ENCODE data around the gene CACNA1B. TPM values are rescaled to one million over a fixed set of nuclear protein-coding genes. Genes with fewer than 3 reads are reported as not detected.

CACNA1B gene
- total RNA-seq, 2 donors from 2014 or later = 0.26 to 0.99 TPM

DNA sequence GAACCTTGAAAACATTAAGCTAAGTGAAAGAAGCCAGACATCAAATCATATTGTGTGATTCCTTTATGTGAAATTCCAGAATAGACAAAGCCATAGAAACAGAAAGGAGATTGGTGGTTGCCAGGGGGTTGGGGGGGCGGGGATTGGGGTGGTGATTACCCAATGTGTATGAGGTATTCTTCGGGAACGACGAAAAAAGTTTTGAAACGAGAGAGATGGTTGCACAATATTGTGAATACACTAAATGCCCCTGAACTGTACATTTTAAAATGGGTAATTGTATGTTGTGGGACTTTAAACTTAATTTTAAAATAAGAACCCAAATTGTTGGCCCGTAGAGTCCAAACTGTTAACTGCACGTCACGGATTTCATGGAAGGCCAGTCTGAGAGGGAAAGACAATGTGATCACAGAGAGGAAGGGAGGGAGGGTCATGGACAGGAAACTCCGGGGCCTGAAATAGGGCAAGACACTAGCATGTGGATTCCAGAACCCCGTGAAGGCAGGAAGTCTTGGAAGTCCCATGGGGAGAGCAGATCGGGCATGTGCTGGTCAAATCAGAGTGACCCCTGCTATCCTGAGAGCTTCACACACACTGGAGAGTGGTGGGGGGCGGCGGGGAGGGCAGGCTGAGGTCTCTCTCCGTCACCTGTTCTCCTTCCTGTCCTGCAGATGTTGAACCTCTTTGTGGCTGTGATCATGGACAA, 218.4 kb downstream of the CACNA1B start:
- no peaks in the 10 kb centered on the region for H3K9me3 ChIP-seq
- ATAC-seq = no peak
- intact Hi-C loops (cut with DNase I) = no loop called here
- peak in 1 of 4 donors; percentile 1 for DNase-seq
- H3K27ac ChIP-seq = no peak overlapping the region
- no peaks in the 10 kb centered on the region for H3K27me3 ChIP-seq
- no peak for TF ChIP-seq POLR2A (IDR thresholded peaks at IDR 0.05)
- TF ChIP-seq, protein P1, sequence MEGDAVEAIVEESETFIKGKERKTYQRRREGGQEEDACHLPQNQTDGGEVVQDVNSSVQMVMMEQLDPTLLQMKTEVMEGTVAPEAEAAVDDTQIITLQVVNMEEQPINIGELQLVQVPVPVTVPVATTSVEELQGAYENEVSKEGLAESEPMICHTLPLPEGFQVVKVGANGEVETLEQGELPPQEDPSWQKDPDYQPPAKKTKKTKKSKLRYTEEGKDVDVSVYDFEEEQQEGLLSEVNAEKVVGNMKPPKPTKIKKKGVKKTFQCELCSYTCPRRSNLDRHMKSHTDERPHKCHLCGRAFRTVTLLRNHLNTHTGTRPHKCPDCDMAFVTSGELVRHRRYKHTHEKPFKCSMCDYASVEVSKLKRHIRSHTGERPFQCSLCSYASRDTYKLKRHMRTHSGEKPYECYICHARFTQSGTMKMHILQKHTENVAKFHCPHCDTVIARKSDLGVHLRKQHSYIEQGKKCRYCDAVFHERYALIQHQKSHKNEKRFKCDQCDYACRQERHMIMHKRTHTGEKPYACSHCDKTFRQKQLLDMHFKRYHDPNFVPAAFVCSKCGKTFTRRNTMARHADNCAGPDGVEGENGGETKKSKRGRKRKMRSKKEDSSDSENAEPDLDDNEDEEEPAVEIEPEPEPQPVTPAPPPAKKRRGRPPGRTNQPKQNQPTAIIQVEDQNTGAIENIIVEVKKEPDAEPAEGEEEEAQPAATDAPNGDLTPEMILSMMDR (IDR thresholded peaks at IDR 0.05) = no peak
- H3K36me3 ChIP-seq (replicated peaks in 1 of 2; ENCODE audit: insufficient read depth in 1 of 2, low read depth in 2 of 2) = no peaks in the 10 kb centered on the region
- H3K4me1 ChIP-seq = no peaks in the 10 kb centered on the region
- H3K4me3 ChIP-seq = no peak overlapping the region
- WGBS, 2 donors = 60 to 76% methylated on average over 14 of the region's 14 CpGs

DNA sequence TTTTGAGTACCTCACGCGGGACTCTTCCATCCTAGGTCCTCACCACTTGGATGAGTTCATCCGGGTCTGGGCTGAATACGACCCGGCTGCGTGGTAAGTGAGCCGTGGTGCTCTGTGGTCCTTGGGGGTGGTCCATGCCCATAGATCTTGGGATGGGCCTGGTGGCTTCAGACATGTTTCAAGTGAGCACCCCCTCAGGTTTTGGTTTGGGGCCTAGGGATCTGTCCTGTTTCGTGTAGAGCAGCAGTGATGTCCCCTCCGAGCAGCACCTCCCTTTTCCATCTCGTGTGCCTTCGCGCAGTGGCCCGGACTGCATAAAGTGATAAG, 218.9 kb downstream of the CACNA1B start:
- no peak for ATAC-seq
- intact Hi-C loops (cut with DNase I) = no loop called here
- no peaks in the 10 kb centered on the region for H3K9me3 ChIP-seq
- no peaks in the 10 kb centered on the region for H3K36me3 ChIP-seq (replicated peaks in 1 of 2; ENCODE audit: insufficient read depth in 1 of 2, low read depth in 2 of 2)
- WGBS, 2 donors = 85 to 89% methylated on average over 11 to 13 of the region's 13 CpGs
- H3K4me1 ChIP-seq = no peaks in the 10 kb centered on the region
- H3K27ac ChIP-seq = no peak overlapping the region
- TF ChIP-seq, protein P1 (IDR thresholded peaks at IDR 0.05) = no peak
- TF ChIP-seq POLR2A (IDR thresholded peaks at IDR 0.05) = no peak
- no peaks in the 10 kb centered on the region for H3K27me3 ChIP-seq
- DNase-seq = peak in 1 of 4 donors; percentile 2
- no peak overlapping the region for H3K4me3 ChIP-seq

DNA sequence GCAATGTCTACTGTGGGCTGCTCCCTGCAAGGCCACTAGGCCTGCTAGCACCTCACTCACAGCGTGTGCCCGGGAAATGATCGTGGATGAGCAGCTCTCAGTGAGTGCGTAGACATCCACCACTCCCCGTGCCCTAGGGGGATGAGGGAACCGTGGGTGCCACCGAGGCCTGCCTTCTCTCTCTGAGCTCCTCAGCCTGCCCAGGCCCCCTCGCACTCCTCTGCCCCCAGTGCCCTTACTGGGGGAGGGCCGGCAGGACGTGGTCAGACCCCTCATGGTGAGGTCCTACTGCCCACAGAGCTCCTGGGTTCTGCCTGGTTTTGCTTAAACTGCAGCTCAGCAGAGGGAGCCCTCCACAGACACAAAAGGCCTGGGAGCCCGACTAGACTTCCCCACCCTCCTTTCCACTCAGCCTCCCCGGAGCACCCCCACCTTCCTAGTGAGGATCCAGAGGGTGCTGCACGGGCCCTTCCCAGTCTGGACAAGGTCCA, 220.0 kb downstream of the CACNA1B start:
- Histone ChIP-seq H3K27ac (no peak overlapping the region), H3K9me3 (no peaks in the 10 kb centered on the region), H3K36me3 (replicated peaks in 1 of 2; ENCODE audit: insufficient read depth in 1 of 2, low read depth in 2 of 2) (no peaks in the 10 kb centered on the region), H3K4me1 (no peaks in the 10 kb centered on the region), H3K4me3 (no peak overlapping the region), H3K27me3 (no peaks in the 10 kb centered on the region)
- WGBS, 2 donors = 70 to 77% methylated on average over 10 to 12 of the region's 13 CpGs
- DNase-seq (peak in 1 of 4 donors; percentile 4), ATAC-seq (no peak)
- intact Hi-C loops (cut with DNase I) = no loop called here
- no peak for TF ChIP-seq POLR2A (IDR thresholded peaks at IDR 0.05)
- TF ChIP-seq, protein P1 (IDR thresholded peaks at IDR 0.05) = no peak

DNA sequence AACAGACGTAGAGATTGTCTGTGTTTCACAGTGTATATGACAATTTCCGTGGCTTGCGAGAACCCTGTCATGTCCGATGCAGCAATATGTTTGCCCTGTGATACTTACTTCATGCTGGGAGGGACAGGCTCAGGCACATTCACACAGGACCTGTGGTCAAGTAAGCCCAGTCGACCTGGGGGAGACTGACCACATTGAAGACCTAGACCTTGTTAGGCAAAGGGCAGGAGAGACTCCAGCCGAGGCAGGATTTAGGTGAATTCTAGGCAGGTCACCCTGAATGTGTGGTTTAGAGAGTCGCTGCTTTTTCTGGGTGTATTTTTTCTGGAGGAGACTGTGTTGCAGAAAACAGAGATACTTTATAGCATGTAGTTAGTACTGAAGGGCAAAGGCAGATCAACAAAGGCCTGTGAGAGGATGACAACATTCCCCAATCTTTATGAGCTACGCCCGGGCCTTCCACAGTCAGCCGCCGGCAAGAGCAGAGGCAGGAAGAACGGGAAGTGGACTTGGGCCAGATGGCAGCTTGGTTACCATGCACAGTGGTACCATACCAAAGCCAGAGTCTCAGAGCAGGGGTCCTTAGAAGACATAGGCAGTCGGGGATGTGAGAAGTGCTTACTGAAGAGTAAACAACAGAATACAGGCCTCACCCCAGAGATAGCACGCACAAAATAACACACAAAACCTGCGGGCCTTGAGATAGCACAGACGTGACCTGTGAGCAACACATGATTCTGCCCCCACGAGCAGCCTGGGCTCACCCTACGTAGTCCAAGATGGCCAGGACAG, 220.7 kb downstream of the CACNA1B start:
- ATAC-seq (no peak), DNase-seq (peak in 1 of 4 donors; percentile 4)
- no peaks in the 10 kb centered on the region for H3K36me3 ChIP-seq (replicated peaks in 1 of 2; ENCODE audit: insufficient read depth in 1 of 2, low read depth in 2 of 2)
- TF ChIP-seq POLR2A (IDR thresholded peaks at IDR 0.05) = no peak
- TF ChIP-seq, protein P1 (IDR thresholded peaks at IDR 0.05) = no peak
- no peaks in the 10 kb centered on the region for H3K4me1 ChIP-seq
- H3K27me3 ChIP-seq = no peaks in the 10 kb centered on the region
- H3K4me3 ChIP-seq = no peak overlapping the region
- H3K27ac ChIP-seq = no peak overlapping the region
- intact Hi-C loops (cut with DNase I) = no loop called here
- WGBS, 2 donors = 73 to 79% methylated on average over 18 of the region's 18 CpGs
- no peaks in the 10 kb centered on the region for H3K9me3 ChIP-seq
